NCI-H82 (cell line): ENCODE data around the gene PKD1.
"Not testable (repeated sequence)": the region's sequence is repeated elsewhere in the genome, so short reads cannot be mapped to it uniquely, and the experiment has no call there.

Source experiments
- DNase-seq: peaks from one replicate; lab custom pipeline; 2025; lab: John Stamatoyannopoulos, UW

The PKD1 gene

GRCh38 chr16:2107121-2107790, 28.4 kb downstream of the PKD1 start:
- not testable (repeated sequence) for DNase-seq

GRCh38 chr16:2106211-2106610, 29.5 kb downstream of the PKD1 start:
- not testable (repeated sequence) for DNase-seq

GRCh38 chr16:2105769-2106168, 29.9 kb downstream of the PKD1 start:
- DNase-seq = not testable (repeated sequence)

- DNase-seq = not testable (repeated sequence)
Observed at GRCh38 chr16:2105291-2105690, 30.4 kb downstream of the PKD1 start.

- not testable (repeated sequence) for DNase-seq
Observed at GRCh38 chr16:2104464-2104863, 31.2 kb downstream of the PKD1 start.

- DNase-seq = no peak
Observed at GRCh38 chr16:2102471-2102870, 33.2 kb downstream of the PKD1 start.

GRCh38 chr16:2101581-2101980, 34.1 kb downstream of the PKD1 start:
- DNase-seq = not testable (repeated sequence)

GRCh38 chr16:2097689-2098088, 38.0 kb downstream of the PKD1 start:
- not testable (repeated sequence) for DNase-seq

GRCh38 chr16:2096853-2097595, 38.7 kb downstream of the PKD1 start:
- no peak for DNase-seq

GRCh38 chr16:2095918-2096582, 39.6 kb downstream of the PKD1 start:
- no peak for DNase-seq

GRCh38 chr16:2095315-2095853, 40.3 kb downstream of the PKD1 start:
- DNase-seq = no peak

- no peak for DNase-seq
Observed at GRCh38 chr16:2093793-2094192, 41.9 kb downstream of the PKD1 start.

- DNase-seq = no peak
Observed at GRCh38 chr16:2092866-2093265, 42.8 kb downstream of the PKD1 start.

- no peak for DNase-seq
Observed at GRCh38 chr16:2092256-2092620, 43.5 kb downstream of the PKD1 start.

GRCh38 chr16:2091547-2092255, 44.0 kb downstream of the PKD1 start:
- no peak for DNase-seq

- DNase-seq = no peak
Observed at GRCh38 chr16:2090777-2091546, 44.7 kb downstream of the PKD1 start.

- DNase-seq = no peak
Observed at GRCh38 chr16:2090481-2090776, 45.3 kb downstream of the PKD1 start.

GRCh38 chr16:2089706-2090480, 45.8 kb downstream of the PKD1 start:
- DNase-seq = no peak

- DNase-seq = no peak
Observed at GRCh38 chr16:2088759-2089358, 46.8 kb downstream of the PKD1 start.
